IMR-90 (cell line): Measurements from ENCODE around the gene OR10A3. TPM values are rescaled to one million over a fixed set of nuclear protein-coding genes. Genes with fewer than 3 reads are reported as not detected.

Experiments used
- ATAC-seq: fragments of 200-7000 bp; cut with Tn5 transposase; 2 replicates; pipeline ENCODE4 v1.9.1; 2020; ENCODE audit warnings: low read depth, mild to moderate bottlenecking, moderate library complexity
- BruUV-seq: library from RNA; stranded (reverse); fragments of 400-500 nt; replicated peaks from 2 replicates; lab custom pipeline; 2021; lab: Mats Ljungman, UMichigan
- CTCF ChIA-PET: fragments of 300-600 bp; formaldehyde crosslinking; extraction: SDS; loops from one replicate; lab custom pipeline; 2021; ENCODE audit warnings: antibody characterized with exemption; lab: Yijun Ruan, JAX
- POLR2A ChIA-PET: fragments of 300-600 bp; sonication (Branson Sonifier 250); formaldehyde crosslinking; loops from one replicate; lab custom pipeline; 2022; ENCODE audit warnings: antibody characterized with exemption; ENCODE audit not compliant: unreplicated experiment; lab: Charles Lee
- DNase-seq: peaks from one replicate; pipeline ENCODE4 v3.0.0; 2013
- H2AFZ ChIP-seq: replicated peaks from 2 replicates; pipeline ENCODE3; 2013; ENCODE audit warnings: low read length, mild to moderate bottlenecking; ENCODE audit not compliant: poor library complexity
- H2AK5ac ChIP-seq: 2 replicates; pipeline ENCODE4 v1.6.1; 2013; ENCODE audit warnings: low read depth, low read length, inconsistent platforms
- H2AK9ac ChIP-seq: replicated peaks from 2 replicates; pipeline ENCODE3; 2013; ENCODE audit warnings: mild to moderate bottlenecking, low read depth, low read length, moderate library complexity; ENCODE audit not compliant: poor library complexity
- H2BK120ac ChIP-seq: 2 replicates; pipeline ENCODE4 v1.6.1; 2013; ENCODE audit warnings: low read depth, low read length, inconsistent platforms
- H2BK15ac ChIP-seq: 3 replicates; pipeline ENCODE4 v1.6.1; 2013; ENCODE audit warnings: low read depth, low read length, inconsistent platforms
- H2BK20ac ChIP-seq: 2 replicates; pipeline ENCODE4 v1.6.1; 2013; ENCODE audit warnings: low read depth, mild to moderate bottlenecking, inconsistent platforms, low read length, moderate library complexity
- H2BK5ac ChIP-seq: 2 replicates; pipeline ENCODE4 v1.6.1; 2013; ENCODE audit warnings: mild to moderate bottlenecking, low read depth, low read length, inconsistent platforms; ENCODE audit not compliant: poor library complexity, severe bottlenecking
- H3K14ac ChIP-seq: replicated peaks from 2 replicates; pipeline ENCODE4 v1.6.1; 2013; ENCODE audit warnings: low read depth, low read length, inconsistent platforms
- H3K18ac ChIP-seq: 2 replicates; pipeline ENCODE4 v1.6.1; 2013; ENCODE audit warnings: low read depth, low read length, control low read depth
- H3K23ac ChIP-seq: 2 replicates; pipeline ENCODE4 v1.6.1; 2013; ENCODE audit warnings: low read depth, low read length, inconsistent platforms
- H3K27ac ChIP-seq: 2 replicates; pipeline ENCODE4 v1.5.1; 2013; ENCODE audit warnings: mild to moderate bottlenecking, control low read depth, low read length; ENCODE audit not compliant: insufficient read depth
- H3K27me3 ChIP-seq: 2 replicates; pipeline ENCODE4 v1.6.1; 2013; ENCODE audit warnings: low read length; ENCODE audit not compliant: control insufficient read depth, insufficient read depth
- H3K36me3 ChIP-seq: 2 replicates; pipeline ENCODE4 v1.6.1; 2013; ENCODE audit warnings: low read length, mixed read lengths; ENCODE audit not compliant: control insufficient read depth, insufficient read depth
- H3K4ac ChIP-seq: 2 replicates; pipeline ENCODE4 v1.6.1; 2013; ENCODE audit warnings: low read depth, low read length, inconsistent platforms
- H3K4me1 ChIP-seq: 2 replicates; pipeline ENCODE4 v1.6.1; 2013; ENCODE audit warnings: low read length, mixed read lengths; ENCODE audit not compliant: control insufficient read depth, insufficient read depth
- H3K4me2 ChIP-seq: 2 replicates; pipeline ENCODE4 v1.6.1; 2013; ENCODE audit warnings: low read depth, mild to moderate bottlenecking, control low read depth, low read length, moderate library complexity
- H3K4me3 ChIP-seq: 2 replicates; pipeline ENCODE4 v1.5.1; 2013; ENCODE audit warnings: low read depth, mild to moderate bottlenecking, control low read depth, low read length, moderate library complexity; ENCODE audit not compliant: insufficient read depth
- H3K56ac ChIP-seq: 2 replicates; pipeline ENCODE4 v1.6.1; 2013; ENCODE audit warnings: low read length, inconsistent platforms; ENCODE audit not compliant: insufficient read depth; ENCODE audit errors: extremely low read depth
- H3K79me1 ChIP-seq, 2 experiments: 2 replicates each; pipeline ENCODE4 v1.6.1; 2013; ENCODE audit warnings: low read length in 2 of 2, inconsistent platforms in 1 of 2, low read depth in 1 of 2
- H3K9ac ChIP-seq: 2 replicates; pipeline ENCODE4 v1.6.1; 2013; ENCODE audit warnings: low read depth, low read length, control low read depth
- H3K9me1 ChIP-seq: 2 replicates; pipeline ENCODE4 v1.6.1; 2013; ENCODE audit warnings: low read length, inconsistent platforms; ENCODE audit not compliant: insufficient read depth
- H3K9me3 ChIP-seq: 2 replicates; pipeline ENCODE4 v1.6.1; 2013; ENCODE audit warnings: low read length; ENCODE audit not compliant: control insufficient read depth, insufficient read depth
- H4K20me1 ChIP-seq: 2 replicates; pipeline ENCODE4 v1.6.1; 2013; ENCODE audit warnings: low read length, inconsistent platforms; ENCODE audit not compliant: insufficient read depth
- H4K5ac ChIP-seq: 2 replicates; pipeline ENCODE4 v1.6.1; 2013; ENCODE audit warnings: mild to moderate bottlenecking, low read depth, low read length, control low read depth
- H4K8ac ChIP-seq, 2 experiments: 2 replicates each; pipeline ENCODE4 v1.6.1; 2013; ENCODE audit warnings: low read depth in 2 of 2, low read length in 2 of 2, control low read depth in 1 of 2, inconsistent platforms in 1 of 2
- H4K91ac ChIP-seq: 2 replicates; pipeline ENCODE4 v1.6.1; 2013; ENCODE audit warnings: low read depth, low read length, inconsistent platforms; ENCODE audit not compliant: insufficient read depth
- BHLHE40 ChIP-seq: fragments of 150-350 bp; IDR thresholded peaks from 2 replicates; pipeline ENCODE4 v1.6.1; 2016; ENCODE audit warnings: mild to moderate bottlenecking, low read depth, low read length
- MAFK ChIP-seq: IDR thresholded peaks from 2 replicates; pipeline ENCODE4 v1.6.1; 2012; ENCODE audit warnings: low read depth, low read length, improper control_type of control experiment
- MAZ ChIP-seq: IDR thresholded peaks from 2 replicates; pipeline ENCODE4 v1.6.1; 2012; ENCODE audit warnings: low read depth, mild to moderate bottlenecking, low read length, improper control_type of control experiment, moderate library complexity, borderline replicate concordance
- NFE2L2 ChIP-seq: fragments of 150-350 bp; IDR thresholded peaks from 2 replicates; pipeline ENCODE4 v1.6.1; 2016; ENCODE audit warnings: low read depth, mild to moderate bottlenecking, low read length
- RAD21 ChIP-seq: IDR thresholded peaks from 2 replicates; pipeline ENCODE4 v1.6.1; 2012; ENCODE audit warnings: low read length, improper control_type of control experiment
- RFX5 ChIP-seq: IDR thresholded peaks from 2 replicates; pipeline ENCODE4 v1.8.0; 2012; ENCODE audit warnings: low read depth, mild to moderate bottlenecking, low read length, moderate library complexity
- USF2 ChIP-seq: fragments of 150-350 bp; IDR thresholded peaks from 2 replicates; pipeline ENCODE4 v1.6.1; 2017; ENCODE audit warnings: mild to moderate bottlenecking, antibody characterized with exemption, low read length, low read depth
- WGBS, 2 experiments: methylation state at CpG; one replicate each; pipeline versions ENCODE4 v1.1.5 to v1.1.7; 2013; ENCODE audit warnings: missing lambda C conversion rate in 2 of 2; ENCODE audit not compliant: insufficient read length in 1 of 2; ENCODE audit errors: extremely low coverage in 2 of 2; 5-methylcytosine and 5-hydroxymethylcytosine counted together
- dilution Hi-C: fragments of 300-500 bp; cut with HindIII; formaldehyde crosslinking; loops from one replicate; pipeline ENCODE4 v1.14.3; 2018; ENCODE audit warnings: low sequenced_read_pairs; ENCODE audit not compliant: unreplicated experiment
- in situ Hi-C: fragments of 300-500 bp; cut with MboI; formaldehyde crosslinking; loops from 3 replicates; pipeline ENCODE4 v1.14.3; 2019; ENCODE audit warnings: low sequenced_read_pairs, inconsistent platforms, mixed read lengths
- intact Hi-C: fragments of 100-400 bp; cut with micrococcal nuclease; formaldehyde crosslinking; loops from 2 replicates; pipeline ENCODE4 v1.10.0; 2022
- polyA plus RNA-seq, 3 experiments: library from polyadenylated mRNA; depleted of rRNA; stranded (reverse); fragments of >200 nt; gene quantifications; 2 replicates each; pipeline ENCODE4 v1.2.3, GENCODE V29; 2012; ENCODE audit warnings: low replicate concordance in 1 of 3
- total RNA-seq: library from RNA; depleted of rRNA; stranded (reverse); fragments of >200 nt; gene quantifications from 2 replicates; pipeline ENCODE4 v1.2.3, GENCODE V29; 2012

Gene OR10A3
- total and polyA plus RNA-seq, 2 of the 4 experiments (the other 2 are of a cell fraction), result 0.03 TPM; not detected in 1

GRCh38 chr11:7964261-7964660 lies 22.8 kb upstream of the OR10A3 start:
- H2BK20ac ChIP-seq, result peak overlapping the region; percentile 95
- H2AK9ac ChIP-seq, result peak overlapping the region; percentile 92
- H2AK5ac ChIP-seq, result peak overlapping the region; percentile 95
- no peaks in the 10 kb centered on the region for H3K9me3 ChIP-seq
- peaks cover 0 to 19% of the 10 kb centered on the region in 2 experiments; a peak in 2 of 4 replicates for H3K79me1 ChIP-seq
- H3K23ac ChIP-seq, result peak overlapping the region; percentile 76; the same call in 1 of the 2 replicates
- no TSS peak for BruUV-seq
- H3K9ac ChIP-seq, result peak overlapping the region; percentile 10; the same call in 1 of the 2 replicates
- peak overlapping the region; percentile 94 for H3K18ac ChIP-seq
- peak overlapping the region; percentile 95 for H3K14ac ChIP-seq
- in situ Hi-C loops, result no loop called here
- ATAC-seq (no peak), DNase-seq (peak; percentile 23)
- H4K5ac ChIP-seq, result peak overlapping the region; percentile 89; the same call in 1 of the 2 replicates
- dilution Hi-C loops, result no loop called here
- no peaks in the 10 kb centered on the region for H3K27me3 ChIP-seq
- ChIA-PET POLR2A (no interaction called here), CTCF (interaction anchor here (0.9 to 1.4 kb wide), 2 partner anchors 8 to 393 kb away, joined by 3 read pairs; no protein-coding TSS in a partner anchor)
- H3K4me3 ChIP-seq, result no peak overlapping the region
- peak overlapping the region; percentile 95 for H2BK15ac ChIP-seq
- H3K27ac ChIP-seq, result peak overlapping the region; percentile 75
- no peak overlapping the region for H2AFZ ChIP-seq
- peak overlapping the region; percentile 98 for H2BK120ac ChIP-seq
- peaks cover 16% of the 10 kb centered on the region for H3K9me1 ChIP-seq
- H4K8ac ChIP-seq, result peak overlapping the region; percentile 89 to 96
- H4K20me1 ChIP-seq, result no peaks in the 10 kb centered on the region
- H3K4ac ChIP-seq, result peak overlapping the region; percentile 98
- peak overlapping the region; percentile 99 for H4K91ac ChIP-seq
- 80% methylated on average over 2 of the region's 3 CpGs; no CpG with 5 or more reads in 1 of the 2 experiments for WGBS, 2 experiments
- peaks cover 32% of the 10 kb centered on the region for H3K4me1 ChIP-seq
- intact Hi-C loops, result no loop called here
- peak overlapping the region; percentile 98 for H2BK5ac ChIP-seq
- no peaks in the 10 kb centered on the region for H3K36me3 ChIP-seq
- H3K56ac ChIP-seq, result peak overlapping the region; percentile 68; the same call in 1 of the 2 replicates
- H3K4me2 ChIP-seq, result peak overlapping the region; percentile 33; the same call in 1 of the 2 replicates
- TF ChIP-seq RAD21 (no peak), MAFK (no peak), RFX5 (no peak), BHLHE40 (no peak), MAZ (no peak), NFE2L2 (no peak), USF2 (no peak)
